IPS-18a (cell line): ENCODE measurements around the gene P2RX5.
"Not testable (repeated sequence)": the region's sequence is repeated elsewhere in the genome, so short reads cannot be mapped to it uniquely, and the experiment has no call there.

Experiments used
- H3K27ac ChIP-seq: one replicate; pipeline ENCODE4 v1.5.1; 2013; ENCODE audit warnings: low read length
- H3K27me3 ChIP-seq: one replicate; pipeline ENCODE4 v1.6.1; 2013; ENCODE audit warnings: mild to moderate bottlenecking, low read length; ENCODE audit not compliant: control insufficient read depth, insufficient read depth
- H3K36me3 ChIP-seq: one replicate; pipeline ENCODE4 v1.6.1; 2013; ENCODE audit warnings: low read depth, low read length; ENCODE audit not compliant: control insufficient read depth
- H3K4me1 ChIP-seq: one replicate; pipeline ENCODE4 v1.6.1; 2013; ENCODE audit warnings: low read depth, low read length; ENCODE audit not compliant: control insufficient read depth
- H3K4me3 ChIP-seq: one replicate; pipeline ENCODE4 v1.5.1; 2013; ENCODE audit warnings: low read length
- H3K9ac ChIP-seq: one replicate; pipeline ENCODE4 v1.6.1; 2013; ENCODE audit warnings: mild to moderate bottlenecking, low read length, moderate library complexity
- H3K9me3 ChIP-seq: one replicate; pipeline ENCODE4 v1.6.1; 2013; ENCODE audit warnings: low read depth, low read length; ENCODE audit not compliant: control insufficient read depth

The P2RX5 gene

DNA sequence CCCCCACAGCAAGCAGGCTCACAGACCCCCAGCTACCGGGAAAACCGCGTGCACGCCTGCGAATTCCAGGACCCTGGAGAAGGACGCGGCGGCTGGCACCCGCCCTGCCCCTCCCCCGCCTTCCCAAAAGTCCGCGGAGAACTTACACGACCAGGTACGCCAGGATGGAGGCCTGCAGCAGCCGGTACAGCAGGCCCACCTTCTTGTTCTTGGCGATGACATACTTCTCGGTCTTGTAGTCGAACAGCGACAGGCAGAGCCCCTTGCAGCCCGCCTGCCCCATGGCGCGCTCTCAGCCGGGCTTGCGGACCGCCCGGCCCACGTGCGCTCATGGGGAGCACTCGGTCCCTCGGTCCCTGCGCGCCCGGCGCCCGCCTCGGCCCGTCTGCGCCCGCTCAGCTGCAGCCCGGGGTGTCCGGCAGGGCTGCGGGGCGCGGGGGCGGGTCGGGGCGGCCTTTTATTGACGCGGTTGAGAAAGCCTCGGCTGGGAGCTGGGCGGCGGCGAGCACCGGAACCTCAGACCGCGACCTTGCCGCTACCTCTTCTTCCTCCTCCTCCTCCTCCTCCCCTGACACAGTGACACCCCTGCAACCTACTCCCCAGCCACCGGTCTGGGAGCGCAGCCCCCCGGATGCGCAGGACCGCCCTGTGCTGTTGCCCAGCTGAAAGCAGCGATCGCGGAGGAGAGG lies at the start of gene P2RX5:
Gene P2RX5, minus strand, starts transcription at position 433 of the 689 bp plus-strand sequence. Its CDS starts 150 bp downstream, at position 283.
- Histone ChIP-seq H3K36me3 (no peaks in the 10 kb centered on the region), H3K9me3 (no peaks in the 10 kb centered on the region), H3K27me3 (peaks cover 32% of the 10 kb centered on the region), H3K4me3 (peak within 1 kb of the TSS; percentile 43), H3K4me1 (peaks cover 6% of the 10 kb centered on the region), H3K9ac (peak within 1 kb of the TSS; percentile 11), H3K27ac (no peak within 1 kb of the TSS)

GRCh38 chr17:3745071-3745470 lies 49.1 kb upstream of the P2RX5 start:
- no peaks in the 10 kb centered on the region for H3K9me3 ChIP-seq
- no peak overlapping the region for H3K27ac ChIP-seq
- H3K36me3 ChIP-seq: no peaks in the 10 kb centered on the region
- no peaks in the 10 kb centered on the region for H3K27me3 ChIP-seq
- H3K4me3 ChIP-seq: no peak overlapping the region
- H3K9ac ChIP-seq: no peak overlapping the region
- no peaks in the 10 kb centered on the region for H3K4me1 ChIP-seq

GRCh38 chr17:3744014-3744413 lies 48.1 kb upstream of the P2RX5 start:
- H3K27me3 ChIP-seq: no peaks in the 10 kb centered on the region
- no peak overlapping the region for H3K9ac ChIP-seq
- no peak overlapping the region for H3K27ac ChIP-seq
- H3K36me3 ChIP-seq: no peaks in the 10 kb centered on the region
- H3K4me1 ChIP-seq: peaks cover 2% of the 10 kb centered on the region
- H3K4me3 ChIP-seq: no peak overlapping the region
- H3K9me3 ChIP-seq: no peaks in the 10 kb centered on the region

DNA sequence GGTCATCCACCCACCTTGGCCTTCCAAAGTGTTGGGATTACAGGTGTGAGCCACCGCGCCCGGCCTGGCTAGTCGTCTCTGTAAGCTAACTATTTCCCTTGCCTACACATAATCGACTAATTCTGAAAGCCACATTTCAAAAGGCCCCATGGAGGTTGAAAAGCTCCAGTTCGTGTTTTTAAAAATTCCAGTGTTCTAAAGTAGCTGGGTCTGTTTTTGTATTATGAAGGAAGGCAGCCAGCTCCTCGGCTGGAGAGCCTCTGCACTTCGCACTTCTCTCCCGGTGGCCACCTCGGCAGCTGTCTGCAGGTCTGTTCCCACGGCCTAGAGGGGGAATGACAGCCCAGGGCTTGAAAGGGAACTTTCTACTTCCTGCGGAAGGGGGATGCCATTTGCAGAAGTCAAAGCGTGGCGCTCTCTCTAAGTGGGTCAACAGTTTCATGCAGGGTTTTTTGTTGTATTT lies 44.7 kb upstream of the P2RX5 start:
- Histone ChIP-seq H3K4me3 (no peak overlapping the region), H3K27ac (no peak overlapping the region), H3K4me1 (peaks cover 8% of the 10 kb centered on the region), H3K36me3 (no peaks in the 10 kb centered on the region), H3K27me3 (no peaks in the 10 kb centered on the region), H3K9me3 (no peaks in the 10 kb centered on the region), H3K9ac (no peak overlapping the region)

DNA sequence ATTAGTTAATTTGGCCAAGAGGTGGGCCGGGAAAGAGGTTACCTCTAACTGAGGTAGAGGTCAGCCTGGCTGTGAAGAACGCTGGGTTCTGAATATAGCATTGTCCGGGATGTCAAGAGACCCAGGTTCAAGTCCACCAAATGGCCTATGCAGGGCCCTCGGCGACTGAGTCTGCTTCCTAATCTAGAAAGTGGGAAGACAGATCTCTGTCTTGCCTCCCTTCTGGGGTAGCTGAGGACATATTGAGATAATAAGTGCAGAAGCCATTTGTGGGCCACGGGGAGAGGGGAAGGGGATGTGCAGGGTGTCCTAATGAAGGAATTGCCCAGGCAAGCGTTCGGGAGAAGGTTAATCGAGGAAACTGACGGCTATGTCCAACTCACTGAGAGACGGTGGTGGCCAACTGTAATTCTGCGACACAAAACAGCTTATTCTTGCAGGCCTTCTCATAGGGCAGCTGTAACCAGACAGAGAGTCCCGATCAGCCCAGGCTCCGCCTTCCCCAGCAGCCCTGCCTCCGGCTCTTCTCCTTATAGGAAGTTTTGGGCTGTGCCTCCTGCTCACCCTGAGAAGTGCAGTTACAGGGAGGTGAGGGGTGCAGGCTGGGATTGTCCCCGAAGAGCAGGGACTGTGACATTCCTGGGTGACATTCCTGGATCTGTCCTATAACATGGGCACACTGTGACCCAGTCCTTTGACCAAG lies 43.6 kb upstream of the P2RX5 start:
- no peak overlapping the region for H3K4me3 ChIP-seq
- no peaks in the 10 kb centered on the region for H3K27me3 ChIP-seq
- no peaks in the 10 kb centered on the region for H3K9me3 ChIP-seq

DNA sequence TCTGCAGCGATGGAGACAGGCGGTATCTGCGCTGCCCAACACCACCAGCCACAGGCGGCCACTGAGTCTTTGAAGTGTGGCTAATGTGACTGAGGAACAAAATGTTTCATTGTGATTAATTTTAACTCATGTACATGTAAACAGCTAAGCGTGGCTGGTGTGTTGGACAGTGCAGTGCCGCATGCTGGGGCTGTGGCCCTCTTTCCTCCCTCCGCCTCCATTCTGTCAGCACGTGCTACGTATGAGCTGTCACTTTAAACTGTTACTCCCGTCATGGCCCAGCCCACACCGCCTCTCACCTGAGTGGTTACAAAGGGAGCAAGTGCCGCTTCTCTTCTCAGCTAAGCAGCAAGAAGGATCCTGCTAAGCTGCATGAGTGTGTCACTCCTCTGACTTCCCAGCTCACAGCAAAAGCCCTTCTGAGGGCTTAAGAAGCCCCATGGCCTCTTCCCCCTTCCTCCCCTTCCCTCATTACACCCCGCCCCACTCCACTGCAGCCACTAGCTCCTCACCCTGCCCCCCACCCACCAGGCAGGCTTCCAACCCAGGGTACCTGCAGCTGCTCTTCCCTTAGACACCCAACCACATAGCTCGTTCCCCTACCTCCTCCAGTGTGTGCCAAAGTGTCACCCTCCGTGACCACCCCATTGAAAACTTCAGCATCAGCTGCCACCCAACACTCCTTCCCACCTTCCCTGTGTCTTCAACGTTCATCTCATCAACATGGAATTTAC lies 42.8 kb upstream of the P2RX5 start:
- no peaks in the 10 kb centered on the region for H3K9me3 ChIP-seq
- no peak overlapping the region for H3K4me3 ChIP-seq
- H3K4me1 ChIP-seq: peaks cover 8% of the 10 kb centered on the region
- no peaks in the 10 kb centered on the region for H3K27me3 ChIP-seq
- no peaks in the 10 kb centered on the region for H3K36me3 ChIP-seq
- no peak overlapping the region for H3K9ac ChIP-seq
- H3K27ac ChIP-seq: no peak overlapping the region

More for the DNA sequence above, 43.6 kb upstream of the P2RX5 start:
- Histone ChIP-seq H3K4me1 (peaks cover 8% of the 10 kb centered on the region), H3K27ac (no peak overlapping the region), H3K9ac (no peak overlapping the region), H3K36me3 (no peaks in the 10 kb centered on the region)

GRCh38 chr17:3735515-3735914 lies 39.6 kb upstream of the P2RX5 start:
- H3K27ac ChIP-seq: no peak overlapping the region
- H3K4me3 ChIP-seq: no peak overlapping the region
- H3K9me3 ChIP-seq: no peaks in the 10 kb centered on the region
- no peaks in the 10 kb centered on the region for H3K36me3 ChIP-seq
- no peaks in the 10 kb centered on the region for H3K27me3 ChIP-seq
- H3K9ac ChIP-seq: no peak overlapping the region
- H3K4me1 ChIP-seq: peaks cover 14% of the 10 kb centered on the region

GRCh38 chr17:3734911-3735276 lies 38.9 kb upstream of the P2RX5 start:
- not testable (repeated sequence) for H3K36me3 ChIP-seq, H3K27me3 ChIP-seq, H3K27ac ChIP-seq, H3K4me3 ChIP-seq, H3K9me3 ChIP-seq, H3K9ac ChIP-seq
- H3K4me1 ChIP-seq: peaks cover 15% of the 10 kb centered on the region

DNA sequence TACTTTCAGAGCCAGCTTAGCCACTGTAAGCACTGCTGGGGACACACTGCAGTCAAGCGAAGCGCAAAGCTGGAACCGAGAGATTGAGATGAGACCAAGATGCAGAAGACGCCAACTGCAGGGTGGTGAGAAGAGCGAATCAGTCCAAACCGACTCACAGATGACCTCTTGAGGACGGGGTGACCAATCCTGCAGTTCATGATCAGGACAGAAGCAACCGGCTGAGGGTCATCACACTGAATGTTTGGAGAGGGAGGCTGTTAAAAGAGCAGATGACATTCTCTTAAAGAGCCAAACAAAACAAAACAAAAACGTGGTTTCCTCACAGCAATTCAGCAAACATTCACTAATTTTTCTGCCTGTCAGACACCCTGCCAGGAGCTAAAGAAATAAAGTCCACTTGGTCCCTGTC lies 36.3 kb upstream of the P2RX5 start:
- Histone ChIP-seq H3K27ac (no peak overlapping the region), H3K9me3 (no peaks in the 10 kb centered on the region), H3K4me3 (no peak overlapping the region), H3K9ac (no peak overlapping the region), H3K36me3 (peaks cover 6% of the 10 kb centered on the region), H3K4me1 (peaks cover 7% of the 10 kb centered on the region), H3K27me3 (no peaks in the 10 kb centered on the region)

- H3K4me3 ChIP-seq: no peak overlapping the region
- H3K27ac ChIP-seq: peak overlapping the region; percentile 47
- no peaks in the 10 kb centered on the region for H3K27me3 ChIP-seq
- H3K4me1 ChIP-seq: peaks cover 7% of the 10 kb centered on the region
- H3K36me3 ChIP-seq: peaks cover 10% of the 10 kb centered on the region
- no peak overlapping the region for H3K9ac ChIP-seq
- no peaks in the 10 kb centered on the region for H3K9me3 ChIP-seq
These were observed 35.0 kb upstream of the P2RX5 start for GRCh38 chr17:3730881-3731429.

DNA sequence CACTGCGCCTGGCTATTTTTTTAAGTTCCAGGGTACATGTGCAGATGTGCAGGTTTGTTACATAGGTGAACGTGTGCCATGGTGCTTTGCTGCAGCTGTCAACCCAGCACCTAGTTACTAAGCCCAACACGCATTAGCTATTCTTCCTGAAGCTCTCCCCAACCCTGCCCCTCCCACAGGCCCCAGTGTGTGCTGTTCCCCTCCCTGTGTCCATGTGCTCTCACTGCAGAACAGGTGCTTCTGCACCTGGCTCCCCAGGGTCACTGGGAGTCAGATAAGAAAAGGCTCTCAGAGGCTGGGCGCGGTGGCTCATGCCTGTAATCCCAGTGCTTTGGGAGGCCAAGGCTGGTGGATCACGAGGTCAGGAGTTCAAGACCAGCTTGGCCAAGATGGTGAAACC lies 33.9 kb upstream of the P2RX5 start:
- H3K27me3 ChIP-seq: no peaks in the 10 kb centered on the region
- no peak overlapping the region for H3K9ac ChIP-seq
- H3K4me3 ChIP-seq: no peak overlapping the region
- no peak overlapping the region for H3K27ac ChIP-seq
- H3K9me3 ChIP-seq: no peaks in the 10 kb centered on the region
- H3K4me1 ChIP-seq: peaks cover 8% of the 10 kb centered on the region
- H3K36me3 ChIP-seq: peaks cover 19% of the 10 kb centered on the region
